Vagina (tissue), 2 donors: ENCODE measurements around the gene MROH9. TPM values are rescaled to one million over a fixed set of nuclear protein-coding genes. Genes with fewer than 3 reads are reported as not detected.
"Not testable (repeated sequence)": the region's sequence is repeated elsewhere in the genome, so short reads cannot be mapped to it uniquely, and the experiment has no call there.

Source experiments
- DNase-seq, 2 donors: peaks; one replicate each; pipeline ENCODE4 v3.0.0-alpha.2; 2017; ENCODE audit errors: extremely low spot score in 2 of 2
- H3K27ac ChIP-seq: fragments of 200-600 bp; sonication (generic); one replicate; pipeline ENCODE4 v1.5.1; 2019
- H3K27me3 ChIP-seq: fragments of 200-600 bp; sonication (generic); one replicate; pipeline ENCODE4 v1.5.1; 2019
- H3K36me3 ChIP-seq, 2 donors: fragments of 200-600 bp; sonication (generic); one replicate each; pipeline ENCODE4 v1.5.1; 2017 to 2019
- H3K4me1 ChIP-seq: fragments of 200-600 bp; sonication (generic); one replicate; pipeline ENCODE4 v1.5.1; 2019
- H3K4me3 ChIP-seq, 2 donors: fragments of 200-600 bp; sonication (generic); 1 replicate in 1 of 2; 2 replicates in 1 of 2; pipeline ENCODE4 v1.5.1; 2016 to 2019
- H3K9me3 ChIP-seq: fragments of 200-600 bp; sonication (generic); one replicate; pipeline ENCODE4 v1.5.1; 2019
- POLR2A ChIP-seq, 2 donors: fragments of 450-650 bp; IDR thresholded peaks; one replicate each; pipeline ENCODE4 v1.6.1; 2017; ENCODE audit warnings: antibody characterized with exemption in 2 of 2, mild to moderate bottlenecking in 2 of 2, moderate library complexity in 2 of 2
- POLR2AphosphoS5 ChIP-seq, 2 donors: sonication (generic); formaldehyde crosslinking; IDR thresholded peaks; one replicate each; pipeline ENCODE4 v1.9.0; 2017; ENCODE audit warnings: antibody characterized with exemption in 2 of 2, mild to moderate bottlenecking in 2 of 2, low read depth in 1 of 2; ENCODE audit not compliant: insufficient read depth in 1 of 2
- intact Hi-C: fragments of 100-400 bp; cut with DNase I; formaldehyde crosslinking; loops from one replicate; pipeline ENCODE4 v1.15.1; 2023
- total RNA-seq: library from RNA; depleted of rRNA; stranded (reverse); fragments of >200 nt; gene quantifications from one replicate; pipeline ENCODE4 v1.2.3, GENCODE V29; 2016
- TF ChIP-seq, protein P1 (sequence below), 3 experiments: fragments of 450-650 bp in 2 of 3; fragments of 200-600 bp in 1 of 3; sonication (generic) in 1 of 3; IDR thresholded peaks; one replicate each; pipeline ENCODE4 v1.5.1; 2017 to 2019; ENCODE audit warnings: antibody characterized with exemption in 3 of 3, mild to moderate bottlenecking in 2 of 3, moderate library complexity in 2 of 3

Gene MROH9
- total RNA-seq, 1 donor from 2014 or later, result not detected

DNA sequence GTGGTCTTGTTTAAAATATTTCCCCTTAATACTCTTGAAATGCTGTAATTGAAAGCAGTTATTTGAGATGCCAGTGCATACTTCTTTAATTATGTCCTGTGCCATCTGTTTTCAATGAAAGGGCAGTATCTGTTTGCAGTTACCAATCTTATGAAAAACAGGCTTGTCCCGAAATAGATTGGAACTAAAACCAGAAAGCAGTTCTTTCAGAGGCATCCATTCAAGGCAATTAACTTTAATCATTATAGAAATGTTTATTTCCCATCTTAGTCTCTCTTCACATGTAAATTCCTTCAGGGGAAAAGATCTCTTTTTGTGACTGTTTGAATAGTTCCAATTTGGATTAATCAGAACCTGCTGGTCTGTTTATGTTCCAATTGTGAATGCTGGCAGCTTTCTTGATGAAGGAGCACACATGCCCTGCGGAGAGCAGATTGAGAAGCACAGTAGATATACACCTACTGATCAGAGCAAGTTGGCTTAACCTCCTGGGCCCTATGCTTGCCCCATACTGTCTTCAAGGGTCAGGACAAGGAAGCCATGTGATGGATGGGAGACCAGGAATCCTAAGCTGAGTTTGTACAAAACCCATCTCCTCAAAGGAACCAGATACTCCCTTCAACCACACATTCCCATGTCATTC lies 41.6 kb upstream of the MROH9 start:
- DNase-seq, result no peak
- Histone ChIP-seq H3K27ac (no peak overlapping the region), H3K4me1 (no peaks in the 10 kb centered on the region), H3K4me3 (no peak overlapping the region), H3K9me3 (no peaks in the 10 kb centered on the region), H3K36me3 (no peaks in the 10 kb centered on the region), H3K27me3 (no peaks in the 10 kb centered on the region)
- intact Hi-C loops, result no loop called here
- TF ChIP-seq, protein P1, sequence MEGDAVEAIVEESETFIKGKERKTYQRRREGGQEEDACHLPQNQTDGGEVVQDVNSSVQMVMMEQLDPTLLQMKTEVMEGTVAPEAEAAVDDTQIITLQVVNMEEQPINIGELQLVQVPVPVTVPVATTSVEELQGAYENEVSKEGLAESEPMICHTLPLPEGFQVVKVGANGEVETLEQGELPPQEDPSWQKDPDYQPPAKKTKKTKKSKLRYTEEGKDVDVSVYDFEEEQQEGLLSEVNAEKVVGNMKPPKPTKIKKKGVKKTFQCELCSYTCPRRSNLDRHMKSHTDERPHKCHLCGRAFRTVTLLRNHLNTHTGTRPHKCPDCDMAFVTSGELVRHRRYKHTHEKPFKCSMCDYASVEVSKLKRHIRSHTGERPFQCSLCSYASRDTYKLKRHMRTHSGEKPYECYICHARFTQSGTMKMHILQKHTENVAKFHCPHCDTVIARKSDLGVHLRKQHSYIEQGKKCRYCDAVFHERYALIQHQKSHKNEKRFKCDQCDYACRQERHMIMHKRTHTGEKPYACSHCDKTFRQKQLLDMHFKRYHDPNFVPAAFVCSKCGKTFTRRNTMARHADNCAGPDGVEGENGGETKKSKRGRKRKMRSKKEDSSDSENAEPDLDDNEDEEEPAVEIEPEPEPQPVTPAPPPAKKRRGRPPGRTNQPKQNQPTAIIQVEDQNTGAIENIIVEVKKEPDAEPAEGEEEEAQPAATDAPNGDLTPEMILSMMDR (IDR thresholded peaks at IDR 0.05), result no peak
- TF ChIP-seq POLR2AphosphoS5 (IDR thresholded peaks at IDR 0.05; ENCODE audit: insufficient read depth in 1 of 2, low read depth in 1 of 2) (no peak), POLR2A (IDR thresholded peaks at IDR 0.05) (no peak)

GRCh38 chr1:170903961-170904360 lies 31.4 kb upstream of the MROH9 start:
- intact Hi-C loops, result no loop called here

GRCh38 chr1:170908942-170909341 lies 26.4 kb upstream of the MROH9 start:
- Histone ChIP-seq H3K36me3 (no peaks in the 10 kb centered on the region), H3K4me3 (no peak overlapping the region), H3K4me1 (no peaks in the 10 kb centered on the region), H3K27ac (no peak overlapping the region), H3K27me3 (no peaks in the 10 kb centered on the region), H3K9me3 (no peaks in the 10 kb centered on the region)
- no peak for DNase-seq
- intact Hi-C loops, result no loop called here
- TF ChIP-seq POLR2A (IDR thresholded peaks at IDR 0.05) (no peak), POLR2AphosphoS5 (IDR thresholded peaks at IDR 0.05; ENCODE audit: insufficient read depth in 1 of 2, low read depth in 1 of 2) (no peak)
- TF ChIP-seq, protein P1 (IDR thresholded peaks at IDR 0.05), result no peak

More at GRCh38 chr1:170903961-170904360, 31.4 kb upstream of the MROH9 start:
- no peaks in the 10 kb centered on the region for H3K9me3 ChIP-seq
- no peaks in the 10 kb centered on the region for H3K36me3 ChIP-seq
- no peaks in the 10 kb centered on the region for H3K4me1 ChIP-seq
- no peak overlapping the region for H3K4me3 ChIP-seq
- no peak overlapping the region for H3K27ac ChIP-seq
- no peaks in the 10 kb centered on the region for H3K27me3 ChIP-seq
- no peak for DNase-seq
- TF ChIP-seq POLR2AphosphoS5 (IDR thresholded peaks at IDR 0.05; ENCODE audit: insufficient read depth in 1 of 2, low read depth in 1 of 2) (no peak), POLR2A (IDR thresholded peaks at IDR 0.05) (no peak)
- TF ChIP-seq, protein P1 (IDR thresholded peaks at IDR 0.05), result no peak

- H3K27ac ChIP-seq, result no peak overlapping the region
- no peaks in the 10 kb centered on the region for H3K36me3 ChIP-seq
- no peak for DNase-seq
- H3K9me3 ChIP-seq, result no peaks in the 10 kb centered on the region
- H3K4me3 ChIP-seq, result no peak overlapping the region
- no peaks in the 10 kb centered on the region for H3K4me1 ChIP-seq
- TF ChIP-seq, protein P1 (IDR thresholded peaks at IDR 0.05), result no peak
- TF ChIP-seq POLR2AphosphoS5 (IDR thresholded peaks at IDR 0.05; ENCODE audit: insufficient read depth in 1 of 2, low read depth in 1 of 2), result no peak
- no peak for TF ChIP-seq POLR2A (IDR thresholded peaks at IDR 0.05)
- intact Hi-C loops, result no loop called here
- no peaks in the 10 kb centered on the region for H3K27me3 ChIP-seq
Observed at GRCh38 chr1:170910273-170910672, 25.1 kb upstream of the MROH9 start.

DNA sequence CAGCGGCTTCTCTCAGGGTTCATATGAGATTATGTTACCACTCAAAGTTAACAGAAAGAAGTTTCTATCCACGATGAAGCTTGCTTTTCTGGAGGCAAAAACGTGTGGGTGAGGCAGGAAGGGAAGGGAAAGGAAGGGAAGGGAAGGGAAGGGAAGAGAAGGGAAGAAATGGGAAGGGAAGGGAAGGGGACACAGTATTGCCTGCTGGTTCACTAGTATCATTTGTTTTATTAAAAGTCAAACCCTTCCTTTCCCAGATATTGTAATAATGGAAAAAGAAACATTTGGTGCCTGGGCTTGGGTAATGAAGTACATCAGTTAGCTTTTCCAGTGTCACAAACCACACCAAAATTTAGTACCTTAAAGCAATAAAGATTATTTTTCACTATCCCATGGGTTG lies 18.0 kb upstream of the MROH9 start:
- DNase-seq, result no peak
- no peaks in the 10 kb centered on the region for H3K27me3 ChIP-seq
- H3K4me1 ChIP-seq, result no peaks in the 10 kb centered on the region
- H3K4me3 ChIP-seq, result no peak overlapping the region
- H3K36me3 ChIP-seq, result no peaks in the 10 kb centered on the region
- intact Hi-C loops, result no loop called here
- no peak overlapping the region for H3K27ac ChIP-seq
- H3K9me3 ChIP-seq, result peaks cover 14% of the 10 kb centered on the region
- TF ChIP-seq POLR2A (IDR thresholded peaks at IDR 0.05), result no peak
- no peak for TF ChIP-seq POLR2AphosphoS5 (IDR thresholded peaks at IDR 0.05; ENCODE audit: insufficient read depth in 1 of 2, low read depth in 1 of 2)
- TF ChIP-seq, protein P1 (IDR thresholded peaks at IDR 0.05), result no peak

- H3K36me3 ChIP-seq, H3K27me3 ChIP-seq, H3K4me3 ChIP-seq, intact Hi-C loops, H3K27ac ChIP-seq, DNase-seq: not testable (repeated sequence)
- H3K4me1 ChIP-seq, result peaks cover 17% of the 10 kb centered on the region
- peaks cover 14% of the 10 kb centered on the region for H3K9me3 ChIP-seq
Observed at GRCh38 chr1:170924656-170925055, 10.7 kb upstream of the MROH9 start.
